Spleen (tissue), 3 donors: ENCODE measurements around the gene TMEM72.

ENCODE experiments used
- POLR2A ChIP-seq, 3 donors: fragments of 450-650 bp; IDR thresholded peaks; one replicate each; pipeline ENCODE4 v1.5.1; 2017; ENCODE audit warnings: antibody characterized with exemption in 3 of 3, mild to moderate bottlenecking in 1 of 3
- POLR2AphosphoS5 ChIP-seq, 3 donors: sonication (generic); formaldehyde crosslinking; IDR thresholded peaks; one replicate each; pipeline ENCODE4 v1.5.1; 2017; ENCODE audit warnings: antibody characterized with exemption in 3 of 3

DNA sequence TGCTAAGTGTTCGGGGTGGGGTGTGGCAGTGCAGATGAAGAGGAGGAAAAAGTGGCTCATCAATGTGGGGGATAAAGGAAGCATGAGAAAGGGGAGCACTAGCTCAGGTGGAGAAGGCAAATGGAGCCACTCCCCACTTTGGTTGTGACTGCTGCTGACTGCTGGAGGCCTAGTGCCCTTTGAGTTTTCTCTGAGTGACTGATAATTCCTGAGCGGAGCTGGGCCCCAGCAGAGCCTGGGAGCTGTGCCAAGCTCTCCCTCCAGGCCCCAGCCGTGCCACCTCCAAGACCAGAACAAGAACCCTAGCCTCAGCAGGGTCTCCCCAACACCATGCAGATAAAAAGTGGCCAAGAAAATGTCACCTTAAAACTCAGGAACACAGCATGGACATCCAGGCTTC lies 38.8 kb downstream of the TMEM72 start:
- TF ChIP-seq POLR2A (IDR thresholded peaks at IDR 0.05) (no peak), POLR2AphosphoS5 (IDR thresholded peaks at IDR 0.05) (no peak)
